Colon (tissue), 2 donors: ENCODE data around the gene PSMD7.

Experiments
- FAIRE-seq: peaks from 2 replicates; lab custom pipeline; 2012; peaks lifted over from hg19 to GRCh38; lab: Jason Lieb, UNC
- donor health status: control.
- donor health status: control.

Gene PSMD7

DNA sequence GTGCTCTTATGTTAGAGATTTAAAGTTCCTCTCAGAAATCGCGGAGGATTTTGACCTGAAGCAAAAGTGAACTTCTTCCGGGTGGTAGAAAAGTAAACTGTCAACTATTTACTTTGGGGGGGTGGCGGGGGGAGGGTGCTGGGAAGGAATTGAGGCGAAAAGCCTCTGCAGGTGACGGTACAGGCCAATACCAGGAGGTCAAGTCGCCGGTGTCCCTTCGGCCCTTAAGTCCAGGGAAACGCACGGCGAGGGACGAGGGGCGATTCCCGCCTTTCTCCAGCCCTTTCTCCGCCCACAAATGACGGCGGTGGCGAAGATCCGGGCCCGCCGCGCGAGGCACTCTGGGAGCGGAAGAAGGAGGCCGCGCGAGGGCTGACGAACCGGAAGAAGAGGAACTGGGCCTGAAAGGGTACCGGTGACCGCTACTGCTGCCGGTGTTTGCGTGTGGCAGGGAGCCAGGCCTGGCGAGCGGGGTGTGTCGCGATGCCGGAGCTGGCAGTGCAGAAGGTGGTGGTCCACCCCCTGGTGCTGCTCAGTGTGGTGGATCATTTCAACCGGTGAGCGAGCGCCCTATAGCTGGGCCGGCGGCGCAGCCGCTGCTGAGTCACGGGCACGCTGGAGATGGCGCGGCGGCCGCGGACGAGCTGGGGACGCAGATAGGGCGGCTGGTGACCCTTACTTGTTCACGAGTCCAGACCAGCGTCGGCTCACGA, at the start of gene PSMD7:
Gene PSMD7 (plus strand): TSS at position 383 of the 713 bp plus-strand sequence. CDS start 101 bp downstream, at position 484.
- FAIRE-seq: no peak

DNA sequence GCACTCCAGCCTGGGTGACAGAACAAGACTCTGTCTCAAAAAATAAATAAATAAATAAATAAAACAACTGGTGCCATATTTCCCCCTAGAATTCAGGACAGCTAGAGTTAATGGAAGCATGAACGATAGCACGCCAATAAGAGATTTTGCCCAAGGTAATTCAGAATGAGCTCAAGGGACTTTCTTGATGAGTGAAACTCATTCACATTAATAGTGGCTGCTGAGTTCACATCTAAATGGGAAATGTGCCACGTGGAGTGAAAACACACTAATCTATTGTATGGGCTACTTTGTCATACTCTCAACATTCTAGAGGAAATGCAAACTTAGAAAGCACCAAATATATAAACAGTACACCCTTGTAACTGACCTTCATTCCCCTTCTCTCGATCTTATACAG, 47.4 kb upstream of the PSMD7 start:
- no peak for FAIRE-seq

DNA sequence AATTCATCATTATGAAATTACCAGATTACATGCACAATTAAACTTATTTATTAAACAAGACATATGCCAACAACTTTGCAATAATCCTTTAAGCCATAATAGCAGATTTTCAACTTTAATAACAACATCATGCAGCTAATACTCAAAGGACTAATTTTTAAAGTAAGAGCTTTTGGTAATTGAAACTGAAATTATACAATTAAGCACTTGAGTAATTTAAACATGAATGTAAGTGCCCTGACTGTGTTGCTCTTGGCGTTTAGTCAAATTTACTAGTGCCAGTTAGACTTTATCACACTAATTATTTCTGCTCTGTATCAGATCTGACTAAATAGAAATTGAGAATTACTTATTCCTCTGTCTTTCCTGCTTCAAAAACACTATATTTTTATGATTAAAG, 46.8 kb upstream of the PSMD7 start:
- FAIRE-seq: no peak

DNA sequence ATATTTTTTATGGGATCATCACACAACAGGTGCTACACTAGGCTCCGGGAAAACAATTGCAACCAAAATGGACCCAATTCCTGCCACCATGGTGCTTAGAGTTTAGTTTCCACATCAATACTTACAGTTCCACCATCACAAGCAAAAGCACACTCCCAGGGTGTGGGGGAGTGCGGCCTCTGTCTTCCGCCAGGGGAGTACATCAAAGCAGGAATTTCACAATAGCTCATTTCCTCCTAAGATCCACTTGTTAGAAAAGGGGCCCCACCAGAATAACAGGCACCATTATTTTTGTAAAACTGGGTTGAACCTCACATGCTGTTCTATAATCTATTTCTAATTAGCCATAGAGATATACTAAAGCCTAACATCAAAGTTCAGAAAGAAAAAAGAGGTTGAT, 44.3 kb upstream of the PSMD7 start:
- FAIRE-seq: no peak

DNA sequence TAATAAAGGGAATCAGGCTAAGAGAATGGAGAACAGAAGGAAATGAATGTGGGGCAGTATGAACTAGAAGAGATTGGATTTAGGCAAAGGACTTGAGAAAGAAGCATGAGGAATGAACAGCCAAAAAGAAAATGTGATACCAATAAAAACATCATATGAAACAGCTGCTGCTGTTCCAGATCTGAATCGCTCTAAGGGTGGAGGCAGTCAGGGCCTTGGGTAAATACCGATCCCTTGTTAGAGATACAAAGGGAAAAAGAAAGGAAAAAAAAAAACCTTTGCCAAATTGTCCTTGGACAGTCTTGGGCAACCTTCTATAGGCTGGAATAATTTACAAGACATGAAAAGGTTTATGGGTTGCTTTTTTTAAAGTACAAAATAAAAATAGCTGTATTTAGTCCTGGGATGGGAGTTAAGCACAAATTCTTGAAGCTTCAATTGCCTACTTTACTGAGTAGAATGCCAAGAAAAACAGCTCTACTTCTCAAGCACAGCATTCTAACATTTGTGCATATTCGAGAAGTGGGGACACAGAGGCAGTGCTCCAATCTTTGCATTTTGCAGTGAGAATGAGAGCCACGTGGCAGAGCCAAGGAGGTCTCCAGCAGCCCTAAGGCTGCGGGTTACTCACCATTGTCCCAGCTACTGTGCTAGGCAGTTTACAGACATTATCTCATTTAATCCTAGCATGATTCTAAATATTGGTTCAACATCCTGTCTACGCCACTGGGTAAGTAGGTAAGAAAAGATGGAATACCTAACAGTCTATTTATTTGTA, 43.3 kb upstream of the PSMD7 start:
- no peak for FAIRE-seq

DNA sequence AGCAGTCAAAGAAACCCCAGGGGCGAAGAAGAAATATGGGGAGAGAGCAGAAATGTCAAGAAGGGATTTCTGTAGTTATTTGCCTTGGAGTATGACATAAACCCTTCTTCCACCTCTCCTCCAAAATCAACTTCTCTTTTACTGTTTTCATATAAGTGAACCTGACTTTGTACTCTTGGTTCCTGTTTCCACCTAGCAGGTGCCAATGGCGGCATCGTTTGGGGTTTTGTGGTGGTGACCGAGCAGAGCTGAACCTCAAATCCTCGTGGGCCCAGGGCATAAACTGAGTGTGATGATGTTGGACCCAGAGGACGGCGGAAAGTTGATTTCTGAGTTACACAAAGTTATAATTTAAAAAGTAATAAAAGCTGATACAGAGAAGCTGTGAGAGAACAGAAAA, 39.6 kb upstream of the PSMD7 start:
- no peak for FAIRE-seq

DNA sequence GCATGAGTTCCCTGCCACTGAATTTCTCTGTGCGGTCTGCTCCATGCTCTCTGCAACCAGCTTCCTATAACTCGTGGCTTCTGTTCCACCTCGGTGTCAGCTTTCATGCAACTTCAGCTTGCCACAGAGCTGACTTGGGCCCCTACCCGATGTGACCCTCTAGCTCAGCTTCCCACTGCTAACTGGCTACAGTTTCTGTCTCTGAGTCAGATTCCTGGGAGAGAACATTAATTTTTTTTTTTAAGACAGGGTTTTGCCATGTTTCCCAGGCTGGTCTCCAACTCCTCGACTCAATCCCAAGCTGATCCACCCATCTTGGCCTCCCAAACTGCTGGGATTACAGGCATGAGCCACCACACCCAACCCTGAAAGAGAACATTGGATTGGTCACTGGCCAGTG, 35.5 kb upstream of the PSMD7 start:
- no peak for FAIRE-seq

DNA sequence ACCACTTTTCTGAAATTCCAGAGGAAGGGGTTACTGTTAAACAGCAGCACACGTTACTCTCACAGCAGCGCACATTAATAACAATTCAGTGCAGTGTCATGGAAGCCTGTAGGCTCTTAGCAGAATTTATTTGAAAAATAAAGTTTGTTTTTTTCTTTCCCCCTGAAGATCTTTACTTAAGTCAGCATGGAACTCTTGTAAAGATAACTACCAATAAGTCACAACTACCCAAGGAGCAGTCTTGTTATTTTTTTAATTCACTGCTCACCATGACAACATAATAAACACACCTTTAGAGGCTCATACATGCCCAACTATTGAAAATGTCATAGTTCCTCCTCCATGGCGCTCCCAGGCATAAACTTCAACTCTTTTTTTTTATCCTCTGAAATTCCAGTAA, 31.8 kb upstream of the PSMD7 start:
- no peak for FAIRE-seq

DNA sequence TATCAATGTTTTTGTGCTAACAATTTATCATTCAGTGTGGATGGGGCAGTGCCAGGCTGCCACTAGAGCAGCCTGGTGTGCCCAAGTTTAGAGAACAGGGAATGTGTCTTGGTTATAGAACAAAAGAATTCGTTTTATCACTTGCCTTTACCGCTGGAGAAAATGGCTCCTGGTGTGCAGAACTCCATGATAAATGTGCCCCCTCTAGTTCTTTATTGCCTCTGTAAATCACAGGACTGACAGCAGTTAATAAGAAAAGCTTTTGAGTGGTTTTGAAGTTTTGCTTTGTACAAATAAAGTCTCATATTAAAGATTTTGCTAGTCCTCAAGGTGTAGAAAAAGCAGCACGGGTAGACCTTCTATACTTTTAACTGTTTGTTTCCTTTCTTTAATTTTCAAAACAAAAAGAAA, 28.2 kb upstream of the PSMD7 start:
- no peak for FAIRE-seq

DNA sequence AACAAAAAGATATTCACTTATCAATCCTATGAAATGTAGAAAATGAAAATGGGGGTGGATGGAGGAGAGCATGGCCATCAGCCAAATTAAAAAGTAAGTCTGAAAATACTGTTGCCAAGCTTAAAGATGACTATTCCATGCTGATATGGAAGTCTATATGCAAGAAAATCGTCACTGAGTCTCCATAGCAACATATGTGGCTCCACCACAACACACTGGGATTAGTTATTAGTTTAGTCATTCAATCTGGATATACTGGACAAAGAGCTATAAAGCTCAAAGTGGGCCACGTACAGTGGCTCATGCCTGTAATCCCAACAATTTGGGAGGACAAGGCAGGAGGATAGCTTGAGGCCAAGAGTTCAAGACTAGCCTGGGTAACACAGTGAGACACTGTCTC, 24.7 kb upstream of the PSMD7 start:
- no peak for FAIRE-seq

DNA sequence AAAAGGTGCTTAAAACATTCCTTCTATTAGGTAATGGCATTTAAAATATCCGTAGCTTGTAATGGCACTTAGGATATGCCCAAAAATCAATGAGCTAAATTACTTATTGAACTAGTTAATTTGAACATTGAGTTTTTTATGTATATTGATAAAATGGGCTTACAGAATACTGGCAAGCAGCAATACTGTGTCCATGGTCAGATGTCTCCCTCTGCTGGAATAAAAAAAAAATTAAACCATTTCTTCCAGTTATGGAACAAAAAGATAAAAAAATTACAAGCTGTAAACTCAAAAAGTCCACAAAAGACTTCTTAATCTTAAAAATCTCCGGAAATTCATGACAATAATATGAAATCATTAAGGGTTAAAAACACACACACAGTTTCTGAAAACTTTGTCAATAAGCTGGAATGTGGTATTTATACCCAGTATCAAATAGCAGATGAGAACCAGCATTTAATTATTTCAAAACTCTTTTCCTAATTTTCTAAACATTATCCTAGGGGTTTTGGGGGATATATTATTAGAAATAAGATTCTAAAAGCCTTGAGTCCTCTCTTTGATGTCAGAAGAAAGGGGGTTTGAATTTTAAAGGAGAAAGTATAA, 21.5 kb upstream of the PSMD7 start:
- no peak for FAIRE-seq

DNA sequence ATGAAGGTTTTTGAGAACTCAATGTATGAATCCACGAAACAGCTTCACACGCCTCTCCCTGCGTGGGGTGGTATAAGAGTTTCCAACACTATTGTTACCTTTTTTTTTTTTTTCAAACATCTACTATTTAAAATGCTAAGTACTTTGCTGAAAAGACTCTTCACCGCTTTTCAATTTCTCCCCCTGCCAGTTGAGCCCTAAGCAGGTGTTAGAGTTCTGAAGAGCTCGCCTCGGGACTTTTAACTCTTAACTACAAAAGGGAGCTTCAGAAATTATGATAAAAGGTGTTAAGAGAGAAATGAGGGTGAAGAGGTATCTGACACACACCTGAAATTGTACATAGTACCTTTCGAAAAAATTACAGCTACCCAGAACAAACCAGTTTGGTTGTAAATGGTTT, 20.9 kb upstream of the PSMD7 start:
- no peak for FAIRE-seq

DNA sequence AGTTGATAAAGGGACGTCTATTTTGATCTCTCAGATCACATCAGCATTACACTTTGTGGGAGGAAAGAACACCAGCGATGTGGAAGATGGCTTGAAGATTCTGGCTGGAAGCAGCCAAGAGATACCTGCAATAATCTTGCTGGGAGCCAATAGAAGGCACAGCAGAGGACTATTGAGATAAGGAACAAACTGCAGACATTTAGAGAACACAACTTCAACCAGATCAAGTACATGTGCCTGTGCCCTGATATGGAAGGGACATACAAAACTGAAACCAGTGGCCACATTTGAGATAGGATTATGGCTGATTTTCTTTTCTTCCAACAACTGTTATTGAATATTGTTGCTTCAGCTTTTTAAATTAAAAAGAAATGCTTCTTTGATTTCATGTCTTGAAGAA, 18.6 kb upstream of the PSMD7 start:
- no peak for FAIRE-seq

DNA sequence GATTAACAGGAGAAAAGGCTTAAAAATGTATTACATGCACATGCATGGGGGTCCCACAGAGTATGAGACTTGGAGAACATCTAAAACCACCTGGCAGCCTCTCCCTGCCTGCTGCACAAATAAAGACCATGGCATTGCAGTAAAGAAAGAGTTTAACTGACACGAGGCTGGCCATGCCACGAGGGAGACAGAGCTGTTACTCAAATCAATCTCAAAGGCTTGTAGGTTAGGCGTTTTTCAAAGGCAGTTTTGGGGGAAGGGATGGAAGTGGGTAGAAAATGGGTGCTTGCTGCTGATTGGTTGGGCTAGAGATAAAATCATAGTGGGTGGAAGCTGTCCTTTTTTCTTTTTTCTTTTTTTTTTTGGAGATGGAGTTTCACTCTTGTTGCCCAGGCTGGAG, 17.3 kb upstream of the PSMD7 start:
- no peak for FAIRE-seq

DNA sequence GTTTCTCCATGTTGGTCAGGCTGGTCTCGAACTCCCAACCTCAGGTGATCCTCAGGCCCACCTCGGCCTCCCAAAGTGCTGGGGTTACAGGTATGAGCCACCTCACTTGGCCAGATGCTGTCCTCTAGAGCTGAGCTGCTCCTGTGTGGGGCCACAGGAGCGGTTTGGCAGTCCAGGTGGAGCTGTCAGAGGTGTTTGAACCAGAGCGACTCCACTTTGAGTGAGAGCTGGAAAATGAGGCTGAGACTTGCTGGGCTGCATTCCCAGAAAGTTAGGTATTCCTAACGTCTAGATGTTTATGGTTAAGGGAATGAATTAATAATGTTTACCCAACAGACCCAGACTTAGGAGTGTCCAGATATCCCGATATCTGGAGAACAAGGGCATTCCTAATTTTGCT, 16.8 kb upstream of the PSMD7 start:
- no peak for FAIRE-seq

DNA sequence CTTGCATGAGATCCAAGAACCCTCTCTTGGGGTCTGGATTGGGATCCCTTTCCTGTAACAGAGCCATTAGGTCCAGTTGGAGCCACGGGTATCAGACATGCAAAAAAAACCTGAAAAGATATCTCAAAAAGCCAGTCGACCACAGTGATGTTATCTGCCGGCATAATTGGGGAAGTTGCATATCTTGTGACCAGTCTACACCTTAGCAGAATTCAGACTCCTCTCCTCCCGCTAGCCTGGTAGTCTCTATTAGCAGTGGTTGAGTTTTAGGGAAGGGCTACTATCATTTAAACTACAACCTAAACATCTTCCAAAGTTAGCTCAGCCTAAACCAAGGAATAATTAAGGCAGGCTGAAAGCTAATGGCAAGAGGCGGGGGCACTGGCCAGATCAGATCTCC, 16.2 kb upstream of the PSMD7 start:
- FAIRE-seq: no peak

DNA sequence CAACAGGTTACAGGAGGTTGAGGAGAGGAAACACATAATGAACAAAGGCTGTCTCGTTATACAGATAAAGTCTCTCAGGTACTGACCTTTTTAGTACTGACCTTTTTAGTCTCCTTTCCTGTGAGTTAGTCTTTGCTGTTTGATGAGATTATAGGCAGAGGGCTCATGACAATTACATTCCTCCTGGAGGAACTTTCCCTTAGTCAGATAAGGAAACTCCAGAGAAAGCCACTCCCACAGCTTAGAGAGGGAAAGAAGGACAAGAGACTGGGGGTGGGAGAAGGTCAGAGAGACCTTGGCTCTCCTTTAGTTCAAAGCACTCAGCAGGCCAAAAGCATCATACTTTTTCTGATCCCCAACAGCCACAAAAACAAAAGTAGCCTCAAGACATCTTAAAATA, 15.3 kb upstream of the PSMD7 start:
- FAIRE-seq: no peak

DNA sequence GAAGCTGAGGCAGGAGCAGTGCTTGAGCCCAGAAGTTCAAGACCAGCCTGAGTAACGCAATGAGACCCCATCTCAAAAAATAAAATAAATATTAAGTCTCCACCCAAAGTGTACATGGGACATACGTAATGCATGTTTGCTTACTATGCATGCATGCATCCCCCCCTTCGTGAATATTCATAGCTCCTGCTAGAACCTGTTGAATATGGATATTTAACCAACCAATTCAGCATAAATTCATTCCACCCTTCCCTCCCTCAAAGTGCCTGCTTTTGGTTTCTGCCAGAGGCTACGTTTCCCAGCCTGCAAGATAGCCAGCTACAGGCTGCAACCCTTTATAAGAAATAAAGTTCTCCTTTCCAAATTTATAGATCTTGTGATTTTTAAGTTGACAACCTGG, 12.9 kb upstream of the PSMD7 start:
- no peak for FAIRE-seq

DNA sequence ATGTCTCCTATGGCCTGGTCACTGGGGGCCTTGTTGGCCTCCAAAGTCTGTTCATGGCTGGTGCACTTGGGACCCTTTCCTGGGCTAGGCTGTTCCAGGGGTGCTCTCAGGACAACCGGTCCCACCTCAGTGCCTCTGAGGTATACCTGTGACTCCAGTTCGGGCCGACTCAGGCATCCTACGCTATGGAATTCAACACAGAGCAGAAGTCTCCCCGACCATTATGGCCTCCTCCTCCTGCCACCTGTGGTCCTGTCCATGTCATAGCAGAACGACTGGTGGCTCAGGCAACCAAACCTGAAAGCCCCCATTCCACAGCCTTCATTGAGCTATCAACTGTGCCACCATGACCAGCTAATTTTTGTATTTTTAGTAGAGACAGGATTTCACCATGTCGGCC, 8.5 kb upstream of the PSMD7 start:
- FAIRE-seq: no peak

DNA sequence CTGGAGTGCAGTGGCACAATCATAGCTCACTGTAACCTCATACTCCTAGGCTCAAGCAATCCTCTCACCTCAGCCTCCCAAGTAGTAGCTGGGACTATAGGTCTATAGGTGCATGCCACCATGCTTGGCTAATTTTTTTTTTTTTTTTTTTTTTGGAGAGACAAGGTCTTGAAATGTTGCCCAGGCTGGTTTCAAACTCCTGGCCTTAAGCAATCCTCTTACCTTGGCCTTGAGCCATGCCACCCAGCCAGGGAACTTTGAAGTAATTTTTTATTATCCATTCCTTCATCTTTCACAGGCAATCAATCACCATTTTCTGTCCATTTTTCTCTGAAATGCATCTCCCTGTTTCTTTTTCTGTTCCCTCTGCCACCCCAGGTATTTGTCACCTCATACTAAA, 6.3 kb upstream of the PSMD7 start:
- FAIRE-seq: no peak

DNA sequence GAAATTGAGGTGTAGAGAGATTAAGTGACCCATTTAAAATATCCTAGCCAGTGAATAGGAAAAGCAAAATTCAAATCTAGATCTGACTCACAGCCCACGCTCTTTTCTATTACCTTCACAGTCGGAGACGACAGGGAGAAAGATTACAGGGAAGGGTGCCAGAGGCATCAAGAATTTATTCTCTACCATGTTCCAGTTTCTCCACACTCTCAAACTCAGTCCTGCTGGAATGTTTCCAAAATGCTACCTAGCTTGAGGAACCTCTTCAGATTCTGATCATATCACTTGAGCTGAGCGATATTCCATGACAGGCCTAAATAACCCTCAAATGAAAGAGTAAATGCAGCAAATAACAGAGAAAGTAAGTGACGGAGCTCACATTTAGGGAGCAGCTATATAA, 5.4 kb upstream of the PSMD7 start:
- no peak for FAIRE-seq

DNA sequence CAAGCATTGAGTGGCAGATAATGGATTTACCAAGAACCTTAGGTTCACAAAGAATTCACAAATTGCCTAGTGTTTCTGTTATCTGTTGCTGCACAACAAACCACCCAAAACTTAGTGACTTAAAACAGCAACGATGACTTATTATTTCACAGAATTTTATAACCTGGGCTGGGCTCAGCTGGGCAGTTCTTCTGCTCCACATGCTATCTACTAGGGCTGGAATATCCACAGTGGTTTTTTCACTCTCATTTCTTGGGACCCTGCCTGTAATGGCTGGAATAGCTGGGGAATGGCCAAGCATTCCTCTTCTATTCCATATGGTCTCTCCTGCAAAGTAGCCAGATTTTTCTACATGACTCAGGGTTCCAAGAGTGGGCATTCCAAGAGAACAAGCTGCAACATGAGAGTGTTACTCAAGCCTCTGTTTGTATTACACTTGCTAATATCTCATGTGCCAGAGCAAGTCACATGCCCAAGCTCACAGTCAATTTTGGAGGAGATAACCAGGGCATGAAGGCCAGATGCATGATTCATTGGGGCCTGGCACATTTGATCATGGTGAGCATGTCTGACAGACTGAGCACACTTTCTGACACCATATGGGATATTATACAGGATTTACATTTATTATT, 4.9 kb upstream of the PSMD7 start:
- no peak for FAIRE-seq

DNA sequence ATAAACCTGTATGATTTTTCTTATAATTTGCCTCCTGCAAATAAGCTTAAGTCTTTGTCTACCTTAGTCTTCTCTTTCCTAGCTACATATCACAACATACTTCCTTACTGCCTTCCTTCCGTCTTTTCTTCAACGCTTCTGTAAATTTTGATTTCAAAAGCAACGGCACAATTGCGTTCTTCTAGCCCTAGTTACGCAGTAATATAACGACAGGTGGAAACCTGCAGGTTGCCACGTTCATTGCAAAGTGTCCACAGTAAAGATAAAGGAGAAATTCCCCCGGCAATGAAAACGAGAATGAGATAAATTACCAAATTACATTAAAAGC, 546 bp upstream of the PSMD7 start:
- FAIRE-seq: no peak
